Stomach (tissue), 9 donors: ENCODE data around the gene GABRD. TPM values are rescaled to one million over a fixed set of nuclear protein-coding genes. Genes with fewer than 3 reads are reported as not detected.

Source experiments
- DNase-seq, 2 donors: peaks; one replicate each; pipeline versions ENCODE4 v3.0.0 to v3.0.0-alpha.2; 2013 to 2019
- H3K27ac ChIP-seq, 5 donors: fragments of 200-600 bp in 4 of 5; sonication (generic) in 4 of 5; one replicate each; pipeline ENCODE4 v1.5.1; 2013 to 2019; ENCODE audit warnings: mild to moderate bottlenecking in 1 of 5, moderate library complexity in 1 of 5
- H3K27me3 ChIP-seq, 3 donors: fragments of 200-600 bp; sonication (generic); one replicate each; pipeline ENCODE4 v1.5.1; 2017 to 2019; ENCODE audit warnings: mixed run types in 1 of 3
- H3K36me3 ChIP-seq, 4 donors: fragments of 200-600 bp; sonication (generic); 1 replicate in 3 of 4; 2 replicates in 1 of 4; pipeline ENCODE4 v1.5.1; 2016 to 2019
- H3K4me1 ChIP-seq, 4 donors: fragments of 200-600 bp; sonication (generic); one replicate each; pipeline ENCODE4 v1.5.1; 2016 to 2019
- H3K4me3 ChIP-seq, 4 donors: fragments of 200-600 bp; sonication (generic) in 3 of 4; one replicate each; pipeline ENCODE4 v1.5.1; 2016 to 2019; ENCODE audit warnings: mild to moderate bottlenecking in 1 of 4
- H3K9me3 ChIP-seq, 4 donors: fragments of 200-600 bp; sonication (generic); one replicate each; pipeline ENCODE4 v1.5.1; 2016 to 2019
- CTCF ChIP-seq, 7 experiments: fragments of 450-650 bp in 4 of 7; fragments of 200-600 bp in 3 of 7; sonication (generic) in 3 of 7; IDR thresholded peaks; one replicate each; pipeline ENCODE4 v1.5.1; 2016 to 2019; ENCODE audit warnings: antibody characterized with exemption in 7 of 7, control low read depth in 2 of 7, mild to moderate bottlenecking in 1 of 7
- EP300 ChIP-seq: sonication (generic); formaldehyde crosslinking; IDR thresholded peaks from one replicate; pipeline ENCODE4 v1.6.1; 2017; ENCODE audit warnings: antibody characterized with exemption
- POLR2A ChIP-seq, 4 donors: fragments of 450-650 bp; IDR thresholded peaks; one replicate each; pipeline ENCODE4 v1.6.1; 2016; ENCODE audit warnings: antibody characterized with exemption in 4 of 4, control low read depth in 2 of 4, mild to moderate bottlenecking in 1 of 4, moderate library complexity in 1 of 4
- POLR2AphosphoS5 ChIP-seq, 3 donors: sonication (generic); formaldehyde crosslinking; IDR thresholded peaks; one replicate each; pipeline ENCODE4 v1.6.1; 2016; ENCODE audit warnings: antibody characterized with exemption in 3 of 3
- WGBS, 5 donors: extraction: QIAGEN DNeasy Blood & Tissue Kit in 3 of 5; methylation state at CpG; one replicate each; pipeline versions ENCODE4 v1.1.5 to v1.1.7; 2013 to 2018; 5-methylcytosine and 5-hydroxymethylcytosine counted together
- intact Hi-C: fragments of 100-400 bp; cut with DNase I; formaldehyde crosslinking; loops from one replicate; pipeline ENCODE4 v1.15.1; 2023; ENCODE audit warnings: low total_unique reads
- polyA plus RNA-seq, 3 donors: library from polyadenylated mRNA; stranded (reverse); fragments of 200-250 nt; gene quantifications; one replicate each; pipeline ENCODE4 v1.2.3, GENCODE V29; 2013
- total RNA-seq, 5 donors: library from RNA; depleted of rRNA; stranded (reverse); fragments of >200 nt; gene quantifications; one replicate each; pipeline versions ENCODE4 v1.1.0 to v1.2.3, GENCODE V29; 2014 to 2016
- donor health status: healthy with polysubstance abuse.
- donor health status: Bipolar disorder and iron deficiency.
- donor health status: healthy.

Gene GABRD
- total and polyA plus RNA-seq, 8 donors: 0.50 to 1.5 (median 0.95) TPM; not detected in 5

GRCh38 chr1:1971688-1972087 is 47.5 kb upstream of the GABRD start:
- Histone ChIP-seq H3K36me3 (no peaks in the 10 kb centered on the region), H3K27me3 (peaks cover 0 to 69% (median 8%) of the 10 kb centered on the region in 3 donors), H3K4me1 (no peaks in the 10 kb centered on the region), H3K4me3 (no peak overlapping the region), H3K27ac (no peak overlapping the region), H3K9me3 (no peaks in the 10 kb centered on the region)
- intact Hi-C loops: no loop called here
- WGBS, 5 donors: 90 to 95% (median 92%) methylated on average over 18 to 21 of the region's 21 CpGs
- DNase-seq: no peak
- no peak for TF ChIP-seq EP300
- no peak for TF ChIP-seq POLR2AphosphoS5 (IDR thresholded peaks at IDR 0.05)
- TF ChIP-seq POLR2A (IDR thresholded peaks at IDR 0.05): no peak
- no peak for TF ChIP-seq CTCF (IDR thresholded peaks at IDR 0.05)

GRCh38 chr1:1972976-1973715 is 46.0 kb upstream of the GABRD start:
- H3K4me3 ChIP-seq: no peak overlapping the region
- no peak overlapping the region for H3K27ac ChIP-seq
- 66 to 78% (median 75%) methylated on average over 16 to 22 of the region's 22 CpGs for WGBS, 5 donors
- intact Hi-C loops: no loop called here
- peaks cover 0 to 63% (median 8%) of the 10 kb centered on the region in 3 donors for H3K27me3 ChIP-seq
- TF ChIP-seq POLR2AphosphoS5 (IDR thresholded peaks at IDR 0.05) (no peak), POLR2A (IDR thresholded peaks at IDR 0.05) (no peak), EP300 (no peak), CTCF (IDR thresholded peaks at IDR 0.05) (no peak)
- no peak for DNase-seq
- no peaks in the 10 kb centered on the region for H3K36me3 ChIP-seq
- H3K9me3 ChIP-seq: no peaks in the 10 kb centered on the region
- H3K4me1 ChIP-seq: no peaks in the 10 kb centered on the region

GRCh38 chr1:1973716-1974642 is 45.2 kb upstream of the GABRD start:
- DNase-seq: no peak
- no peaks in the 10 kb centered on the region for H3K36me3 ChIP-seq
- no peaks in the 10 kb centered on the region for H3K9me3 ChIP-seq
- H3K4me3 ChIP-seq: no peak overlapping the region
- H3K27ac ChIP-seq: no peak overlapping the region
- peaks cover 0 to 55% (median 8%) of the 10 kb centered on the region in 3 donors for H3K27me3 ChIP-seq
- 62 to 77% (median 75%) methylated on average over 30 to 34 of the region's 34 CpGs for WGBS, 5 donors
- no peak for TF ChIP-seq EP300
- no peak for TF ChIP-seq POLR2A (IDR thresholded peaks at IDR 0.05)
- TF ChIP-seq POLR2AphosphoS5 (IDR thresholded peaks at IDR 0.05): no peak
- no peak for TF ChIP-seq CTCF (IDR thresholded peaks at IDR 0.05)
- no peaks in the 10 kb centered on the region for H3K4me1 ChIP-seq
- intact Hi-C loops: no loop called here

GRCh38 chr1:1974834-1975233 is 44.3 kb upstream of the GABRD start:
- WGBS, 5 donors: 71 to 78% (median 73%) methylated on average over 22 of the region's 22 CpGs
- Histone ChIP-seq H3K4me3 (no peak overlapping the region), H3K9me3 (no peaks in the 10 kb centered on the region), H3K36me3 (no peaks in the 10 kb centered on the region), H3K4me1 (no peaks in the 10 kb centered on the region), H3K27me3 (peaks cover 0 to 46% (median 8%) of the 10 kb centered on the region in 3 donors), H3K27ac (no peak overlapping the region)
- intact Hi-C loops: no loop called here
- TF ChIP-seq POLR2AphosphoS5 (IDR thresholded peaks at IDR 0.05) (no peak), EP300 (no peak)
- DNase-seq: no peak
